ENCODE data around the gene PRMT1. TPM values are rescaled to one million over a fixed set of nuclear protein-coding genes. Genes with fewer than 3 reads are reported as not detected.

PRMT1 gene
- total and polyA plus RNA-seq, 2 of the 13 experiments (the other 11 are each of a cell fraction or from before 2014, with no cell fraction given), result 324 to 374 TPM

DNA sequence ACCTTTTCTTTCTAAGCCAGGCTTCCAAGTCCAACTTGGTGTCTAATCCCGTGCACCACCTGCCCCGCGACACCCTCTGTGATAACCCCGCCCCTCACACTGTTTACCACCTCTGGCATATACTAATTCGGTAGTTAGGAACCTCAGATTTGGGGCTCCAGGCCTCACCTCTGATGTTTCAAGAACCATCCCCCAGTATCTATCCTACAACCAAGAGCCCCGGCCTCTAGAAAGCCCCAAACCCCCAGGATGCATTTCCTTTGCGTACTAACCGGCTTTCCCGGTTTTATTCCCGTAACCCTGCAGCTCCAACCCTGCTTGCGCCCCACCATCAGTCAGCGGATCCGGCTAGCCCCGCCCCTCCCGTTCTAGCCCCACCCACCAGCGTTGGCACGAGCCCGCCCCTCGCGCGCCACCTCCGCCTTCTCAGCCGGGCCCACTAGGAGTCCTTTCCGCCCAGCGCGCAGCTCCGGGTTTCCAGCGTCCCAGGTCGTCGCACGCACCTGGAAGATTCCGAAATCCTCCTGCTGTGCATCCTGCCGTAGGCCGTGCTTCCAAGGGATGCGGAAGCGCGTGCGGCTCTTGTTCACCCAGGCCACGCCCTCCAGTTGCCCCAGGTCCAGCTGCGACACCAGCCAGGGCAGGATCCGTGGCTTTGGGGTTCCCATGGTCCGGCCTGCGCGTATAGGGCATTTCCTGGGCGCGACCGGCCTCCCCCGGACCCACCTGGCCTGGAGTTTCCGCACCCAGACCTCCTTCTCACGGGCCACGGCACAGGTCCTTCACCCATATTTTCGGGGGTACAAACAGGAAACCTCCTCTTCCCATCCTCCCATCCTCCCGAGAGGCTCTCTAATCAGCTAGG is 12.7 kb upstream of the PRMT1 start (continued):
- TF ChIP-seq, protein P1, sequence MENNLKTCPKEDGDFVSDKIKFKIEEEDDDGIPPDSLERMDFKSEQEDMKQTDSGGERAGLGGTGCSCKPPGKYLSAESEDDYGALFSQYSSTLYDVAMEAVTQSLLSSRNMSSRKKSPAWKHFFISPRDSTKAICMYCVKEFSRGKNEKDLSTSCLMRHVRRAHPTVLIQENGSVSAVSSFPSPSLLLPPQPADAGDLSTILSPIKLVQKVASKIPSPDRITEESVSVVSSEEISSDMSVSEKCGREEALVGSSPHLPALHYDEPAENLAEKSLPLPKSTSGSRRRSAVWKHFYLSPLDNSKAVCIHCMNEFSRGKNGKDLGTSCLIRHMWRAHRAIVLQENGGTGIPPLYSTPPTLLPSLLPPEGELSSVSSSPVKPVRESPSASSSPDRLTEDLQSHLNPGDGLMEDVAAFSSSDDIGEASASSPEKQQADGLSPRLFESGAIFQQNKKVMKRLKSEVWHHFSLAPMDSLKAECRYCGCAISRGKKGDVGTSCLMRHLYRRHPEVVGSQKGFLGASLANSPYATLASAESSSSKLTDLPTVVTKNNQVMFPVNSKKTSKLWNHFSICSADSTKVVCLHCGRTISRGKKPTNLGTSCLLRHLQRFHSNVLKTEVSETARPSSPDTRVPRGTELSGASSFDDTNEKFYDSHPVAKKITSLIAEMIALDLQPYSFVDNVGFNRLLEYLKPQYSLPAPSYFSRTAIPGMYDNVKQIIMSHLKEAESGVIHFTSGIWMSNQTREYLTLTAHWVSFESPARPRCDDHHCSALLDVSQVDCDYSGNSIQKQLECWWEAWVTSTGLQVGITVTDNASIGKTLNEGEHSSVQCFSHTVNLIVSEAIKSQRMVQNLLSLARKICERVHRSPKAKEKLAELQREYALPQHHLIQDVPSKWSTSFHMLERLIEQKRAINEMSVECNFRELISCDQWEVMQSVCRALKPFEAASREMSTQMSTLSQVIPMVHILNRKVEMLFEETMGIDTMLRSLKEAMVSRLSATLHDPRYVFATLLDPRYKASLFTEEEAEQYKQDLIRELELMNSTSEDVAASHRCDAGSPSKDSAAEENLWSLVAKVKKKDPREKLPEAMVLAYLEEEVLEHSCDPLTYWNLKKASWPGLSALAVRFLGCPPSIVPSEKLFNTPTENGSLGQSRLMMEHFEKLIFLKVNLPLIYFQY (CRISPR knock-in tag; IDR thresholded peaks at IDR 0.05; ENCODE audit: borderline replicate concordance), result peak; percentile 55; the same call in 1 of the 2 replicates
- TF ChIP-seq ZNF552 (CRISPR knock-in tag; IDR thresholded peaks at IDR 0.05; ENCODE audit: borderline replicate concordance) (no peak), NR1H2 (CRISPR knock-in tag; IDR thresholded peaks at IDR 0.05; ENCODE audit: borderline replicate concordance, low read depth) (no peak), SRF (IDR thresholded peaks at IDR 0.05; ENCODE audit: low read depth, low read length) (no peak), RBFOX2 (IDR thresholded peaks at IDR 0.05; ENCODE audit: low read depth, low read length) (peak; percentile 81), ZNF558 (CRISPR knock-in tag; IDR thresholded peaks at IDR 0.05; ENCODE audit: borderline replicate concordance) (no peak), MAFF (IDR thresholded peaks at IDR 0.05; ENCODE audit: low read depth, low read length) (no peak), KMT2B (CRISPR knock-in tag; IDR thresholded peaks at IDR 0.05) (peak; percentile 45; the same call in 1 of the 2 replicates), PTBP1 (IDR thresholded peaks at IDR 0.05; ENCODE audit: low read depth, low read length, poor library complexity, severe bottlenecking) (no peak), ZNF230 (CRISPR knock-in tag; IDR thresholded peaks at IDR 0.05) (no peak; the same call in 1 of the 2 replicates), DMAP1 (CRISPR knock-in tag; IDR thresholded peaks at IDR 0.05) (peak; percentile 46; the same call in 1 of the 2 replicates), RFX1 (IDR thresholded peaks at IDR 0.05) (no peak), KLF15 (CRISPR knock-in tag; IDR thresholded peaks at IDR 0.05; ENCODE audit: borderline replicate concordance) (0 out of 2 replicates have a peak, but pooled peaks have one; percentile 11), BRD4 (CRISPR knock-in tag; IDR thresholded peaks at IDR 0.05) (no peak), ZNF749 (CRISPR knock-in tag; IDR thresholded peaks at IDR 0.05; ENCODE audit: borderline replicate concordance) (no peak), ZNF235 (CRISPR knock-in tag; IDR thresholded peaks at IDR 0.05; ENCODE audit: borderline replicate concordance) (no peak), MIXL1 (CRISPR knock-in tag; IDR thresholded peaks at IDR 0.05) (no peak), PITX1 (CRISPR knock-in tag; IDR thresholded peaks at IDR 0.05) (no peak), ZMYM3 (CRISPR knock-in tag; IDR thresholded peaks at IDR 0.05) (no peak), PAWR (CRISPR knock-in tag; IDR thresholded peaks at IDR 0.05; ENCODE audit: borderline replicate concordance) (no peak), AGO1 (IDR thresholded peaks at IDR 0.05; ENCODE audit: low read depth, low read length, poor library complexity, severe bottlenecking) (peak; percentile 92)
- TF ChIP-seq, protein P2, sequence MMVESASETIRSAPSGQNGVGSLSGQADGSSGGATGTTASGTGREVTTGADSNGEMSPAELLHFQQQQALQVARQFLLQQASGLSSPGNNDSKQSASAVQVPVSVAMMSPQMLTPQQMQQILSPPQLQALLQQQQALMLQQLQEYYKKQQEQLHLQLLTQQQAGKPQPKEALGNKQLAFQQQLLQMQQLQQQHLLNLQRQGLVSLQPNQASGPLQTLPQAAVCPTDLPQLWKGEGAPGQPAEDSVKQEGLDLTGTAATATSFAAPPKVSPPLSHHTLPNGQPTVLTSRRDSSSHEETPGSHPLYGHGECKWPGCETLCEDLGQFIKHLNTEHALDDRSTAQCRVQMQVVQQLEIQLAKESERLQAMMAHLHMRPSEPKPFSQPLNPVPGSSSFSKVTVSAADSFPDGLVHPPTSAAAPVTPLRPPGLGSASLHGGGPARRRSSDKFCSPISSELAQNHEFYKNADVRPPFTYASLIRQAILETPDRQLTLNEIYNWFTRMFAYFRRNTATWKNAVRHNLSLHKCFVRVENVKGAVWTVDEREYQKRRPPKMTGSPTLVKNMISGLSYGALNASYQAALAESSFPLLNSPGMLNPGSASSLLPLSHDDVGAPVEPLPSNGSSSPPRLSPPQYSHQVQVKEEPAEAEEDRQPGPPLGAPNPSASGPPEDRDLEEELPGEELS (CRISPR knock-in tag; IDR thresholded peaks at IDR 0.05), result no peak
- TF ChIP-seq, protein P3, sequence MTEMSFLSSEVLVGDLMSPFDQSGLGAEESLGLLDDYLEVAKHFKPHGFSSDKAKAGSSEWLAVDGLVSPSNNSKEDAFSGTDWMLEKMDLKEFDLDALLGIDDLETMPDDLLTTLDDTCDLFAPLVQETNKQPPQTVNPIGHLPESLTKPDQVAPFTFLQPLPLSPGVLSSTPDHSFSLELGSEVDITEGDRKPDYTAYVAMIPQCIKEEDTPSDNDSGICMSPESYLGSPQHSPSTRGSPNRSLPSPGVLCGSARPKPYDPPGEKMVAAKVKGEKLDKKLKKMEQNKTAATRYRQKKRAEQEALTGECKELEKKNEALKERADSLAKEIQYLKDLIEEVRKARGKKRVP (CRISPR knock-in tag; IDR thresholded peaks at IDR 0.05), result peak in 1 of 2 experiments; percentile 12; a peak in 1 of 4 replicates

Data from HepG2 (cell line).